ENCODE results near the gene CCDC112.
"Not testable (repeated sequence)": the region's sequence is repeated elsewhere in the genome, so short reads cannot be mapped to it uniquely, and the experiment has no call there.

The CCDC112 gene

GRCh38 chr5:115249379-115249778, 47.1 kb downstream of the CCDC112 start:
- DNase-seq: not testable (repeated sequence)

GRCh38 chr5:115246361-115246991, 50.0 kb downstream of the CCDC112 start:
- peak; percentile 47 for DNase-seq

GRCh38 chr5:115243412-115243811, 53.0 kb downstream of the CCDC112 start:
- peak; percentile 10 for DNase-seq

- no peak for DNase-seq
Observed at GRCh38 chr5:115241881-115242642, 54.4 kb downstream of the CCDC112 start.

- no peak for DNase-seq
Observed at GRCh38 chr5:115237066-115237465, 59.4 kb downstream of the CCDC112 start.

- DNase-seq: no peak
Observed at GRCh38 chr5:115236599-115236998, 59.9 kb downstream of the CCDC112 start.

GRCh38 chr5:115231598-115231997, 64.9 kb downstream of the CCDC112 start:
- no peak for DNase-seq

GRCh38 chr5:115229606-115230005, 66.8 kb downstream of the CCDC112 start:
- DNase-seq: no peak

GRCh38 chr5:115227281-115227680, 69.2 kb downstream of the CCDC112 start:
- no peak for DNase-seq

Measured in kidney glomerular epithelial cell (primary cell).